GM12891 (cell line): ENCODE data around the gene SNX10.

Experiments
- POLR2A ChIP-seq: IDR thresholded peaks from 2 replicates; pipeline ENCODE4 v1.6.1; 2011; ENCODE audit warnings: low read depth, low read length, control low read depth
- POLR2AphosphoS5 ChIP-seq: IDR thresholded peaks from 2 replicates; pipeline ENCODE4 v1.6.1; 2011; ENCODE audit warnings: low read depth, low read length, control low read depth
- SPI1 ChIP-seq: IDR thresholded peaks from 2 replicates; pipeline ENCODE4 v1.6.1; 2011; ENCODE audit warnings: low read depth, low read length, control low read depth
- TAF1 ChIP-seq: IDR thresholded peaks from 2 replicates; pipeline ENCODE4 v1.6.1; 2011; ENCODE audit warnings: low read depth, low read length, control low read depth

- no peak for TF ChIP-seq POLR2AphosphoS5
- no peak for TF ChIP-seq POLR2A
- no peak for TF ChIP-seq TAF1
- TF ChIP-seq SPI1 = no peak
Observed at GRCh38 chr7:26278770-26279169, 12.9 kb upstream of the SNX10 start.
